NCI-H2227 (cell line): Measurements from ENCODE around the gene TTLL1.
"Not testable (repeated sequence)": the region's sequence is repeated elsewhere in the genome, so short reads cannot be mapped to it uniquely, and the experiment has no call there.

Experiments used
- DNase-seq: peaks from one replicate; lab custom pipeline; 2025; ENCODE audit not compliant: unreplicated experiment; lab: John Stamatoyannopoulos, UW

TTLL1 gene

GRCh38 chr22:43110444-43110926 is 21.3 kb upstream of the TTLL1 start, which contains the start of gene BIK:
Gene BIK (plus strand): TSS chr22:43110750. CDS start chr22:43124023, 13,273 bp downstream.
- peak; percentile 27 for DNase-seq

GRCh38 chr22:43109921-43110443 is 20.8 kb upstream of the TTLL1 start:
- DNase-seq, result peak; percentile 19

- no peak for DNase-seq
Measured at GRCh38 chr22:43109511-43109910, 20.3 kb upstream of the TTLL1 start.

GRCh38 chr22:43106302-43106701 is 17.1 kb upstream of the TTLL1 start:
- DNase-seq, result no peak

- not testable (repeated sequence) for DNase-seq
Measured at GRCh38 chr22:43104950-43105349, 15.8 kb upstream of the TTLL1 start.

GRCh38 chr22:43104056-43104625 is 14.9 kb upstream of the TTLL1 start:
- DNase-seq, result peak; percentile 25

GRCh38 chr22:43101306-43101705 is 12.1 kb upstream of the TTLL1 start:
- no peak for DNase-seq

GRCh38 chr22:43100225-43100624 is 11.0 kb upstream of the TTLL1 start:
- DNase-seq, result no peak

GRCh38 chr22:43099095-43099494 is 9.9 kb upstream of the TTLL1 start:
- no peak for DNase-seq

- no peak for DNase-seq
Measured at GRCh38 chr22:43098356-43098755, 9.2 kb upstream of the TTLL1 start.

- no peak for DNase-seq
Measured at GRCh38 chr22:43096420-43096819, 7.2 kb upstream of the TTLL1 start.

GRCh38 chr22:43094551-43094950 is 5.4 kb upstream of the TTLL1 start:
- no peak for DNase-seq

GRCh38 chr22:43094085-43094484 is 4.9 kb upstream of the TTLL1 start:
- DNase-seq, result no peak

- DNase-seq, result no peak
Measured at GRCh38 chr22:43092085-43092484, 2.9 kb upstream of the TTLL1 start.

- peak; percentile 48 for DNase-seq
Measured at GRCh38 chr22:43090130-43090789, 1.1 kb upstream of the TTLL1 start.

- DNase-seq, result no peak
Measured at GRCh38 chr22:43088627-43088983, 586 bp downstream of the TTLL1 start.

- DNase-seq, result no peak
Measured at GRCh38 chr22:43085658-43086606, 3.3 kb downstream of the TTLL1 start.

- DNase-seq, result no peak
Measured at GRCh38 chr22:43081968-43082367, 7.2 kb downstream of the TTLL1 start.

GRCh38 chr22:43080616-43081015 is 8.6 kb downstream of the TTLL1 start:
- no peak for DNase-seq

GRCh38 chr22:43079742-43080141 is 9.4 kb downstream of the TTLL1 start:
- DNase-seq, result no peak

- DNase-seq, result no peak
Measured at GRCh38 chr22:43078522-43078921, 10.7 kb downstream of the TTLL1 start.
